ES-I3 (cell line): ENCODE results near the gene SRSF1.

Source experiments
- H3K36me3 ChIP-seq: 2 replicates; pipeline ENCODE4 v1.6.1; 2013; ENCODE audit warnings: mild to moderate bottlenecking, low read length, control low read depth, moderate library complexity; ENCODE audit not compliant: insufficient read depth
- H3K4me1 ChIP-seq: 2 replicates; pipeline ENCODE4 v1.6.1; 2013; ENCODE audit warnings: mild to moderate bottlenecking, control low read depth, low read length; ENCODE audit not compliant: insufficient read depth
- H3K9ac ChIP-seq: 2 replicates; pipeline ENCODE4 v1.6.1; 2013; ENCODE audit warnings: low read depth, mild to moderate bottlenecking, low read length, moderate library complexity
- H3K9me3 ChIP-seq: 2 replicates; pipeline ENCODE4 v1.6.1; 2013; ENCODE audit warnings: mild to moderate bottlenecking, low read length, moderate library complexity; ENCODE audit not compliant: control insufficient read depth, insufficient read depth

The SRSF1 gene

GRCh38 chr17:58041161-58041560 is 34.1 kb upstream of the SRSF1 start:
- Histone ChIP-seq H3K9me3 (no peaks in the 10 kb centered on the region; the same call in 1 of the 2 replicates), H3K4me1 (no peaks in the 10 kb centered on the region), H3K36me3 (no peaks in the 10 kb centered on the region), H3K9ac (no peak overlapping the region)

- H3K4me1 ChIP-seq: no peaks in the 10 kb centered on the region
Measured at GRCh38 chr17:58040386-58040785, 33.3 kb upstream of the SRSF1 start.

GRCh38 chr17:58039975-58040374 is 32.9 kb upstream of the SRSF1 start:
- H3K36me3 ChIP-seq: no peaks in the 10 kb centered on the region
- no peaks in the 10 kb centered on the region; the same call in 1 of the 2 replicates for H3K9me3 ChIP-seq
- no peaks in the 10 kb centered on the region for H3K4me1 ChIP-seq
- no peak overlapping the region for H3K9ac ChIP-seq

More at GRCh38 chr17:58040386-58040785, 33.3 kb upstream of the SRSF1 start:
- Histone ChIP-seq H3K36me3 (no peaks in the 10 kb centered on the region), H3K9me3 (no peaks in the 10 kb centered on the region; the same call in 1 of the 2 replicates), H3K9ac (no peak overlapping the region)

GRCh38 chr17:58032691-58033415 is 25.8 kb upstream of the SRSF1 start:
- H3K9ac ChIP-seq: no peak overlapping the region
- H3K4me1 ChIP-seq: peaks cover 15% of the 10 kb centered on the region
- H3K9me3 ChIP-seq: no peaks in the 10 kb centered on the region
- no peaks in the 10 kb centered on the region for H3K36me3 ChIP-seq

GRCh38 chr17:58028578-58028977 is 21.5 kb upstream of the SRSF1 start:
- H3K9me3 ChIP-seq: no peaks in the 10 kb centered on the region
- peaks cover 13% of the 10 kb centered on the region for H3K4me1 ChIP-seq
- no peaks in the 10 kb centered on the region for H3K36me3 ChIP-seq
- no peak overlapping the region for H3K9ac ChIP-seq

GRCh38 chr17:58020401-58020800 is 13.4 kb upstream of the SRSF1 start:
- H3K9me3 ChIP-seq: no peaks in the 10 kb centered on the region; the same call in 1 of the 2 replicates
- no peaks in the 10 kb centered on the region for H3K4me1 ChIP-seq
- no peaks in the 10 kb centered on the region for H3K36me3 ChIP-seq
- no peak overlapping the region for H3K9ac ChIP-seq

GRCh38 chr17:58019521-58019920 is 12.5 kb upstream of the SRSF1 start:
- no peak overlapping the region for H3K9ac ChIP-seq
- no peaks in the 10 kb centered on the region for H3K36me3 ChIP-seq
- H3K9me3 ChIP-seq: no peaks in the 10 kb centered on the region; the same call in 1 of the 2 replicates
- no peaks in the 10 kb centered on the region for H3K4me1 ChIP-seq

GRCh38 chr17:58019039-58019438 is 12.0 kb upstream of the SRSF1 start:
- no peaks in the 10 kb centered on the region for H3K36me3 ChIP-seq
- H3K9me3 ChIP-seq: no peaks in the 10 kb centered on the region; the same call in 1 of the 2 replicates
- H3K4me1 ChIP-seq: no peaks in the 10 kb centered on the region
- H3K9ac ChIP-seq: no peak overlapping the region

- Histone ChIP-seq H3K9me3 (no peaks in the 10 kb centered on the region), H3K36me3 (peaks cover 7% of the 10 kb centered on the region), H3K9ac (no peak overlapping the region), H3K4me1 (peaks cover 5% of the 10 kb centered on the region)
Measured at GRCh38 chr17:58010067-58010799, 3.2 kb upstream of the SRSF1 start.

- Histone ChIP-seq H3K9me3 (no peaks in the 10 kb centered on the region), H3K9ac (peak overlapping the region; percentile 99), H3K36me3 (peaks cover 26% of the 10 kb centered on the region), H3K4me1 (peaks cover 19% of the 10 kb centered on the region)
Measured at GRCh38 chr17:58007781-58008706, 998 bp upstream of the SRSF1 start.

- peaks cover 19% of the 10 kb centered on the region for H3K4me1 ChIP-seq
- H3K9me3 ChIP-seq: no peaks in the 10 kb centered on the region
- peaks cover 26% of the 10 kb centered on the region for H3K36me3 ChIP-seq
- peak overlapping the region; percentile 99 for H3K9ac ChIP-seq
Measured at GRCh38 chr17:58006560-58006923, 504 bp downstream of the SRSF1 start.

- peak overlapping the region; percentile 99 for H3K9ac ChIP-seq
- peaks cover 19% of the 10 kb centered on the region for H3K4me1 ChIP-seq
- H3K9me3 ChIP-seq: no peaks in the 10 kb centered on the region
- H3K36me3 ChIP-seq: peaks cover 26% of the 10 kb centered on the region
Measured at GRCh38 chr17:58005728-58006559, 1.1 kb downstream of the SRSF1 start.

GRCh38 chr17:58005031-58005727 is 1.9 kb downstream of the SRSF1 start:
- peak overlapping the region; percentile 99 for H3K9ac ChIP-seq
- H3K36me3 ChIP-seq: peaks cover 26% of the 10 kb centered on the region
- peaks cover 19% of the 10 kb centered on the region for H3K4me1 ChIP-seq
- no peaks in the 10 kb centered on the region for H3K9me3 ChIP-seq
